Stimulated activated naive CD4-positive, alpha-beta T cell (primary cell): ENCODE results near the gene RABIF.
"Not testable (repeated sequence)": the region's sequence is repeated elsewhere in the genome, so short reads cannot be mapped to it uniquely, and the experiment has no call there.

ENCODE experiments used
- DNase-seq, 6 experiments: peaks; one replicate each; lab custom pipeline; 2025; lab: John Stamatoyannopoulos, UW

Gene RABIF

GRCh38 chr1:202888531-202889360, at the start of gene RABIF:
RABIF (minus strand) TSS chr1:202889149; CDS start chr1:202889098, 51 bp downstream.
- peak; percentile 93 to 98 (median 96) for DNase-seq

- DNase-seq, result no peak
Measured at GRCh38 chr1:202938287-202938925, 49.5 kb upstream of the RABIF start.

- not testable (repeated sequence) for DNase-seq
Measured at GRCh38 chr1:202936409-202936808, 47.5 kb upstream of the RABIF start.

DNA sequence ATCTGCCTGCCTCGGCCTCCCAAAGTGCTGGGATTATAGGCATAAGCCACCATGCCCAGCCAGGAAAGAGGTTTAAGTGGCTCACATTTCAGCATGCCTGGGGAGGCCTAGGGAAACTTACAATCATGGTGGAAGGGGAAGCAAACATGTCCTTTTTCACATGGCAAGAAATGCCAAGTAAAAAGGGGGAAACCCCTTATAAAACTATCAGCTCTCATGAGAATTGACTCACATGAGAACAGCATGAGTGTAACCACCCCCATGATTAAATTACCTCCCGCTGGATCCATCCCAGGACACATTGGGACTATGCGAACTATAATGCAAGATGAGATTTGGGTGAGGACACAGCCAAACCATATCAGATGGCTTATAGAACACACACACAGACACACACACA, 46.9 kb upstream of the RABIF start:
- no peak for DNase-seq

GRCh38 chr1:202934755-202935154, 45.8 kb upstream of the RABIF start:
- DNase-seq, result no peak

DNA sequence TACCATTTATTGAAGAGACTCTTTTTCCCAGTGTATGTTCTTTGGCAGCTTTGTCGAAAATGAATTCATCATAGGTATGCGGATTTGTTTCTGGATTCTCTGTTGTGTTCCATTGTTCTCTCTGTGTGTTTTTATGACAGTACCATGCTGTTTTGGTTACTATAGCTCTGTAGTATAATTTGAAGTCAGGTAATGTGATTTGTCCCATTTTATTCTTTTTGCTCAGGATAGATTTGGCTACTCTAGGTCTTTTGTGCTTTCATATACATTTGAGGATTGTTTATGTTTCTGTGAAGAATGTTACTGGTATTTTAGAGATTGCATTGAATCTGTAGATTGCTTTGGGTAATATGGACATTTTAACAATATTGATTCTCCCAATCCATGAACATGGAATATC, 43.5 kb upstream of the RABIF start:
- DNase-seq, result no peak

- DNase-seq, result peak; percentile 84 to 93 (median 91)
Measured at GRCh38 chr1:202926581-202927491, 37.9 kb upstream of the RABIF start, which contains the start of gene KLHL12. KLHL12 (minus strand) TSS chr1:202927234; CDS start chr1:202925162, 2,072 bp downstream.

GRCh38 chr1:202923533-202923932, 34.6 kb upstream of the RABIF start:
- no peak for DNase-seq

GRCh38 chr1:202919615-202920014, 30.7 kb upstream of the RABIF start:
- no peak for DNase-seq

- no peak for DNase-seq
Measured at GRCh38 chr1:202915146-202915545, 26.2 kb upstream of the RABIF start.

DNA sequence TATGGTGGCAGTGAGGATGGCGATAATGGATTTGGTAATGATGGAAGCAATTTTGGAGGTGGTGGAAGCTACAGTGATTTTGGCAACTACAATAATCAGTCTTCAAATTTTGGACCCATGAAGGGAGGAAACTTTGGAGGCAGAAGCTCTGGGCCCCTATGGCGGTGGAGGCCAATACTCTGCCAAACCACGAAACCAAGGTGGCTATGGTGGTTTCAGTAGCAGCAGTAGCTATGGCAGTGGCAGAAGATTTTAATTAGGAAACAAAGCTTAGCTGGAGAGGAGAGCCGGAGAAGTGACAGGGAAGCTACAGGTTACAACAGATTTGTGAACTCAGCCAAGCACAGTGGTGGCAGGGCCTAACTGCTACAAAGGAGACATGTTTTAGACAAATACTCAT, 23.5 kb upstream of the RABIF start:
- DNase-seq, result not testable (repeated sequence)

DNA sequence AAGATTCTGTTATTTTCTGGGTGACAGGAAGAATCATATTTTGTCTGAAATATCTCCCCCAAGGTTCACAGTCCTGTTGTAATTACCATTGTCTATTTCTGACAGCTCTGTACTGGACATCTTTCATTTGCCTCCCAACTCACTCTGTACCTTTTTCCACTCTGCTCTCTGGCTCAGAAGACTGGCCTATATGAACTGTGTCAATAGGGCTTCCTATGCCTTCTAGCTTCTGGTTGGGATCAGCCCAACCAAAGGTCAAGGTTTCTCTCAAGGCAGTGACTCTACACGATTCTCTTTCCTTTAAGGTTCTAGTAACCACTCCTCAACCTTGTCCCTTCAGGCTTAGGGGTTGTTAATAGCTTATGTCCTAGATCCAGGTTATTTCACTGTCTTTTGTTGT, 20.5 kb upstream of the RABIF start:
- DNase-seq, result no peak

DNA sequence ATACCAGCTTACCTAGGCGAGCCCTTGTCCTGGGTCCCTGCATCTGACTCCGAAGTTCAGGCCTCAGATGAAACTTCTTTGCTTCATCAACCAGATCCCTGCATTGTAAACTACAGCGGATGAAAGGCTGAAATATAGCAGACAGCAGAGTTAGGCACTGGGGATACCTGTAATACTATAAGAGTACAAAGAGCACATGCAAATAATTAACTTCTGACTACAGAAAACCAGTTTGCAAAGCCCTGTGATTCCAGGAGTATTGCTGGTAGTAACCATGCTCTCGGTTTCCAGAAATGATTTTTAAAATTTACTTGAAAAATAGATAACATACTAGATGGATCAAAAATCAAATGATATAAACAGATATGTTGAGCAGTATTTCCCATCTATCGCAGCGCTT, 20.0 kb upstream of the RABIF start:
- DNase-seq, result no peak

DNA sequence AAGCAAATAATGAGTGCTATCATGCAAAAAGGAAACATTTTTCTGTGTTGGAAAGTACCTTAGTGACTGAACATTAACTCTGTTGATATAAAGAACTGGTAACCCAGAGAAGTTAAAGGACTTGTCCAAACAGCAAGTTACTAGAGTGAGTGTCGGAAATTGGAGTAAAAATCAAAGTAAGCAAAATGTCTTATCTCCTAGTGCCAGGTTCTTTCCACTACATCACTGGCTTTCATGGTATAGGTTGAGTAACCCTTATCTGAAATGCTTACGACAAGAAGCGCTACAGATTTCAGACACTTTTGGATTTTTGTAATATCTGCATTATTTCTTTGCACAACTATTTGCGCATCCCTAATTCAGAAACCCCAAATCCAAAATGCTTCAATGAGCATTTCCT, 16.4 kb upstream of the RABIF start:
- DNase-seq, result no peak

DNA sequence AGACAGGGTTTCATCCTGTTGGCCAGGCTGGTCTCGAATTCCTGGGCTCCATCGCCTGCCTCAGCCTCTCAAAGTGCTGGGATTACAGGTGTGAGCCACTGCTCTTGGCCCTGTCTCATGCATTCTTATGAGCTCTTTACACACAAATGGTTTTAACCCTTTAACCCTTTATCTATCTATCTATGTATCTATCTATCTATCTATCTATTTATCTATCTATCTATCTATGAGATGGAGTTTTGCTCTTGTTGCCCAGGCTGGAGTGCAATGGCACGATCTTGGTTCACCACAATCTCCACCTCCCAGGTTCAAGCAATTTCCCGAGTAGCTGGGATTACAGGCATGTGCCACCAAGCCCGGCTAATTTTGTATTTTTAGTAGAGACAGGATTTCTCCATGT, 14.9 kb upstream of the RABIF start:
- not testable (repeated sequence) for DNase-seq

DNA sequence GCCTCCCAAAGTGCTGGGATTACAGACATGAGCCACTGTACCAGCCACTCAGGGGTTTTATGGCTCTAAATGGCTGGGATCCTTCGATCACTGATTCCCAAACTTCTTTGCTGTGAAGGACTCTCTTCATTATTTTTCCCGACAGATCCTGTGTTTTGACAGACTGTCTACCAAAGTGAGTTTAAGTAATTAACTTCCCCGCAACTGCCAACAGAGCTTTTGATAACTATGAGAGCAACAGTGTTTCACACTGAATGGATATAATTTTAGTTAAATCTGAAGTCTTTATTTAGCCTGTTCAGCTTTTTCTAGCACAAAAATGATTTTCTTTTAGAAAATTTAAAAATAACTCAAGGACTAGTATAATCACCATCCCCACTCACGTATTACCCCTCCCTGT, 12.6 kb upstream of the RABIF start:
- no peak for DNase-seq

DNA sequence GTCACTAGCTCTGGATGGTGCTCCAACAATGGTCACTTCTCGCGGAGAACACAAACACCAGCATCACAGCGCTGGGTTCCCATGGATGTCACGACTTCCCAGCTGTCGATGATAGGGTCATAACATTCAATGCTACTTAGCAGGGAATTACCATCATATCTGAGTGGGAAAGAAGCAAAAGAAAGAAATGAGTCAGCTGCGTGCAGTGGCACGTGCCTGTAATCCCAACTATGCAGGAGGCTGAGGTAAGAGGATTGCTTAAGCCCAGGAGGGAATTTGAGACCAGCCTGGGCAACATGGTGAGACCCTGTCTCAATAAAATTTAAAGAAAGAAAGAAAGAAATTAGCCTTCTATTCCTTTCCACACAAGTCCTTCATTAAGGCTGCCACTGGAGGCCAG, 3.6 kb upstream of the RABIF start:
- DNase-seq, result no peak

DNA sequence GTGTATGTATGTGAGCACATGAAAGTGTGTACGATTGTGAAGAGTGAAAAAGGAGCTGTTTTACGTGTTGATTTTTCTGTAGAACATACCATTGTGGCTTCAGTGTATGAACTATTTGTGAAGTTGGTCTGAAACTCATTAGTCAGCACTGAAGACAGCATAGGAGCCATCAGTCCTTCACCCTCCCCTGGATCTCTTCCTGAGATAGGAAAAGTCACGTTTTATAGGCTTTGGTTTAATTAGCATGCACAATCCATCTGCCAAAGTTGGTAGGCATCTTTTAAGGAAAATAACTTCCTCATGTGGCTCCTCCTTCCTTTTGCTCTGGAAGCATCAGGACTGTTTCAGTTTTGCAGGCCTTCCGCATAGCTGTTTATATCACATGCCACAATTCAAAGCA, 1.4 kb upstream of the RABIF start:
- DNase-seq, result no peak

DNA sequence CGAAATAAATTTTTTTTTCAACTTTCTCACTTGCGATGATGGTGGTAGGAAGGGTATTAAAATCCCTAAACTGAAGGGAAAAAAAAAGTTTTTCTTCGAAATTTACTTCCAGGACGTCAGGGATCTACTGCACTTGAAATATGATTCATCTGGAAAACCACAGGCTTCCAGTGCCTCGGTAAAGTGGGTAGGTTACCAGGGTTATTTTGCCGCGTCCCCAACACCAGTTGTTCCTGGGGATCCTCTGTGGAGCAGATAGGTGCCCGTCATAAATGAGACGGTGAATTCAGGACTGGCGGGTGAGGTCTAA, 773 bp downstream of the RABIF start:
- DNase-seq, result no peak

- no peak for DNase-seq
Measured at GRCh38 chr1:202880961-202881460, 7.9 kb downstream of the RABIF start.

DNA sequence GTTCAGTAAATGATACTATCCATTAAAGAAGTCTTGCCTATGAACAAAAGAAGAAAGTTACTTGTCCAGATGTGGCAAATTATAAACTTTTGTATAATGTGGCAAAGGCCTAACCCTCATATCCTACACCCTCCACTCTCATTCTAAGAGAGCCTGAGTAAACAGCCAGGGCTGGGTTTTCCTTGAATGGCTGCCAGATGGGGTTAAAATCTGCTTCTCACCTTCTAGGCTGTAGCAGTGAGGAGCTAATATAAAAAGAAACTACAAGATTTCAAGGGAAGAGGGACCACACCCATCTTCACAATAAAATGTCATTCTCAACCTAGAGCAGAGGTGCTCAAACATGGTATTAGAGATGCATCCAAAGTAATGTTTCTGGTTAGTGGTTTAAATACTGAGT, 8.9 kb downstream of the RABIF start:
- DNase-seq, result no peak

DNA sequence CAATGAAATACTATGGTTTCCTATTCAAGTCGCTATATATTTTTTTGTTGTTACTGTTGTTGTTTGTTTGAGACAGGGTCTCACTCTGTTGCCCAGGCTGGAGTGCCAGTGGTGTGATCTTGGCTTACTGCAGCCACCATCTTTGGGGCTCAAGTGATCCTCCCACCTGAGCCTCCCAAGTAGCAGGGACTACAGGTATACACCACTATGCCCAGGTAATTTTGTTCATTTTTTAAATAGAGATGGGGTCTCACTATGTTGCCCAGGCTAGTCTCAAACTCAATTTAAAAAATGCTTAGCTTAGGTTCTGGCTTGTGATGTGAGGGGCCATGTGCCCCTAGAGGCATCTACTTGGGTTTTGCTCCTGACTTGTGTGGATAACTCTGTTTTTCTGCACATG, 9.8 kb downstream of the RABIF start:
- DNase-seq, result no peak
